GM18511 (cell line): ENCODE results near the gene PRKAG1.

ENCODE experiments used
- ATAC-seq: cut with Tn5 transposase; IDR thresholded peaks from one replicate; pipeline ENCODE4 v1.9.1; 2021; ENCODE audit warnings: mild to moderate bottlenecking, moderate library complexity; ENCODE audit not compliant: unreplicated experiment

The PRKAG1 gene

GRCh38 chr12:48969833-48970701 lies 48.5 kb downstream of the PRKAG1 start:
- no peak for ATAC-seq

DNA sequence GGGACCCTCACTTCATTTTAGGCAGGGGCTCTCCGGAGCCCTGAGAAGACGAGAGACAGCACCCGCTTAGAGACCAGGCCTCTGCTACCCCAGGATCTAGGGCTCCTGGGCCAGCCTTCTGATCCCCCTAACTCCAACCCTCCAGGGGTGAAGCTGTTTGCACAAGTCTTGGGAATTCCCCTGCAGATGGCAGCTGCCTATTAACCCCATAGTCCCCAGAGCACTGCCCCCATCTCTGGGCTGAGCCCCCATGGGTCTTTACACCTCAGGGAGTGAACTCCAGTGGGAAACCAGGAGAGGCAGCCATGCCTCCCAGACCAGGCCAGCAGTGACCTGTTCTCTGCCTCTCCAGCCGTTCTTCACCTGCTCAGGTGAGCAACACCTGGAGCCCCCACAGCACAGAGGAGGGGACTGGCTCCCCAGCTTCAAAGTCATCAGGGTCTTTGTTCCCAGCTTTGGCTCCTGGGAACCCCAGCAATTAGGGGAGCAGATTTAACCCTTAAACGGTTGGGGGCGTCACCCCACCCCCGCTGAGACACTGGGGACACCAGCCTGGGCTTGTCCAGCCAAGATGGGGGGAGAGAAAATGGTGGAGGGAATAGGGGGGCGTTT lies 49.3 kb downstream of the PRKAG1 start:
- no peak for ATAC-seq

DNA sequence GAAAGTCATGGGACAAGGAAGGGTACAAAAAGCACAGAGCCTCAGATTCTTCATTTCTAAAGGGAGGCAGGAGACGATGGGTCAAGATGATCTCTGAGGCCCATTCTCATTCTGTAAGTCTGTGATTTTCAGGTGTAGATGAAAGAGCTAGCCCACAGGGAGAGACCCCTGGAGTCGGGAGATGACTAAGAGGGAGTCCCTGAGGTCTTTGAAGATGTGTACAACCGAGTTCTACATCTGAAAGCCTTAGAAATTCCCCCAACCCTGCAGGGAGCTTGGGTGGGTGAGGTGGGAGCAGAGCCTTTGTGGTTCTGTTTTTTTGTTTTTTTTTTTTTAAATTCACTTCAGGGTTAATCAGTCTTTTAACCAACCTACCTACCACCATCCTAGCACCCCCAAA lies 50.1 kb downstream of the PRKAG1 start:
- no peak for ATAC-seq

DNA sequence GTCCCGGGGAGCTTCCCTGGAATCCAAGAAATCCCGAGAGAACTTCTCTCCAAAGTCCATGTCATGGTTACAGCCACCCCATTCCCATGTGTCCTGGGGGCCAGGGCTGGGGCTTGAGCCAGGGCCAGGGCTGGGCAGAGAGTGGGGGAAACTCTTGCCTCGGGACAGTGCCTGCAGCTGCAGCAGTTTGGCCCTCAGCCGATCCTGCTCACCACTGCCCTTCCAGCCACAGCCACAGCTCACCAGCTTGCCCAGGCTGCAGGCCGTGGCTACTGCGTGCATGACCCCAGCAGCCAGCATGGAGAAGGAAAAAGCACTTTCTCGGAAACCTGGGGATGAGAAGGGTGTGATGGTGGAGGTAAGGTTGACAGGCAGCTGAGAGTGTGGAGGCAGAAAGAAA lies 50.6 kb downstream of the PRKAG1 start:
- ATAC-seq: no peak

- ATAC-seq: no peak
These were observed 52.2 kb downstream of the PRKAG1 start for GRCh38 chr12:48966177-48966895.

DNA sequence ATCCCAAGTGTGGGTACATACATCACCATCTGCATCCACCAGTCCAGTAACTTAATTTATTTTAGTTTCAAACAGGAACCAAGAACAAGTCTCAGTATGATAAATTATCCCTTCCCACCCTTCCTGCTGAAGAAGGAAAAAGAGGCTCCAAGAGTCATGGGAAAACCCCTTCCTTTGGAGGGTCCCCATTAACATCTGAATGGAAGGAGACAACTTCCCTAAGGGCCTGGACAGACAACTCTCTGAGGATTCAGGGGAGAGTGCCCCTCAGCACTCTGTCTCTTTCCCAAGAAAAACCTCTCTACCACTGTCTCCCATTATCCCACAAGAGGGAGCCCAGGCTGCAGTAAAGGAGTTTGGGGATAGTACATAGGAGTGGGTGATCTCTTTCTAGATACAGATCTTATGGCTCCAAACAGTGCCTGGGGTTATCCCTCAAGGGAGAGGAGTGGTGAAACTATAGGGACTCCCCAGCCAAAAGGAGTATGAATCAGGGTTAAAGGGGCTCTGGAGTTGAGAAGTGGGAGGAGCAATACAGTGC lies 53.2 kb downstream of the PRKAG1 start:
- ATAC-seq: no peak

DNA sequence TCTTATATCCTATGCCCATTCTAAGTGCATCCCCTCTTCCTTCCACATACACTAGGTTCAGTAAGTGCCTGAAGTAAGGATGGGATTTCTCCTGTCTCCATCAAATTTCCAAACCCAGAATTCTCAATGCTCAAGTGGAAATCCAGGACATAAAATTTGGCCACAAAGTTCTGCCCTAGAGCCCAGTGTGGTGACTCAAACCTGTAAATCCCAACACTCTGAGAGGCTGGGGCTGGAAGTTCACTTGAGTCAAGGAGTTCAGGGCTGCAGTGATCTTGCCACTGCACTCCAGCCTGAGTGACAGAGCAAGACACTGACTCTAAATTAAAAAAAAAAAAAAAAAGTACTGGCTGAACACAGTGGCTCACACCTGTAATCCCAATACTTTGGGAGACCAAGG lies 56.8 kb downstream of the PRKAG1 start:
- ATAC-seq: no peak

GRCh38 chr12:48961331-48961730 lies 57.2 kb downstream of the PRKAG1 start:
- ATAC-seq: no peak

GRCh38 chr12:48960834-48961233 lies 57.7 kb downstream of the PRKAG1 start:
- no peak for ATAC-seq

GRCh38 chr12:48958049-48958388 lies 60.6 kb downstream of the PRKAG1 start:
- ATAC-seq: no peak

GRCh38 chr12:48957141-48958048 lies 61.2 kb downstream of the PRKAG1 start, which contains the start of gene ARF3:
ARF3 (minus strand) TSS chr12:48957487; CDS start chr12:48941095, 16,392 bp downstream.
- ATAC-seq: peak; percentile 85

GRCh38 chr12:48956279-48957140 lies 62.1 kb downstream of the PRKAG1 start:
- peak; percentile 28 for ATAC-seq

DNA sequence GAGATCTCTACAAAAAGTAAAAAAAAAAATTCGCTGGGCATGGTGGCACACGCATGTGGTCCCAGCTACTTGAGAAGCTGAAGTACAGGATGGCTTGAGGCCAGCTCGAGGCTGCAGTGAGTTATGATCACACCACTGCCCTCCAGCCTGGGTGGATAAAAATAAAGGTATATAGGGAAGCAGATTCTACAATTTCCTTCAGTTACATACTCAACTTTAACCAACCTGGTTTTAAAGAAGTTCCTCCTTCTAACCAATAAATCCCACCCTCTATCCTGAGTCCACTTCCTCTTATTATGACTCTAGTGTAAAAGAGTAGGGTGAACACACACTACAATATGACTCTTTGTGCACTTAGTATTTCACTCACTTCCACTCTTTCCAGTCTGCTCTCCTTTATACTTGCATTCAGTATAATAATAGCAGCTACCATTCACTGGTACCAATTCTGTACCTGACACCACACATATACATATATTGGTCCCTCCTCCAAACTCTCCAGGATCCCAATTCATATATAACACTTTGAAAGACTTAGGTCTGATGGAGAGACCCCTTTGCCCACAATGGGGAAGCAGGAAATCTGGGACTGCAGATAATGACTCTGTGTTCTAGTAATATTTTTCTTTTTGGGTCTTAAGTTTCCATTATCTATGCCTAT lies 63.6 kb downstream of the PRKAG1 start:
- no peak for ATAC-seq

DNA sequence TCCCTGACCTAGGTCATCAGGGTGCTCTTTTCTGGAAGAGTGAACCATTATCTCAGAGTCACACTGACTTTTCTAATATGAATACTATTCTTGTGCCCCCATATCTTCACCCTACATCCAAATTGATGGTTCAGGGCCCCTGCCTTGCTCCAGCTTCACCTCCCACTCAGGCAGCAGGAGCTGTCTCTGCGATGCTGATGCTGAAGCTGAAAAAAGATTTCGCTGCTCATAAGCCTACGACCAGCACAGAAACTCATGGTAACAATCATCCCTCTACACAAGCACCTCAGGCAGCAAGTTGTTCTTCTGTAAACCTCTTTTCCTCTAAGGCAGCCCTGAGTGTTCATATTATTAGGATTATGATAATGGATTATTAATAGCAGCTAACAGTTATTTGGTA lies 64.5 kb downstream of the PRKAG1 start:
- no peak for ATAC-seq

DNA sequence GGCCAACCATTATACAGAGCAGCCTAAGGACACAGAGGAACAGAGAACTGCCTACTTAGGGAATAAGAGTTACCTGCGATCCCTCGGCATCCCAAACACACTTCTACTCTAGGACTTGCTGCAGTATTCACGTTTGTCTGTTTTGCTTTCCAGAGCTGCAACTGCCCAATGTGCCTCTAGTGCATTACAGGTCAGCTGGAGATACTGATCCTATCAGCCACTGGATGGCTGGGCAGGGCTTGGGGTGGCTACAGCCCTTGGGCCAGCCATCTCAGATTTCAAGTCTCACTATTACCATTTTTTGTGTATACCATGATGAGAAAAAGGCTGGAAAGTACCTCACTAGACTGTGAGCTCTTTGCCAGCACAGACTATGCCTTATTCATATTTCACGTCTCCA lies 65.9 kb downstream of the PRKAG1 start:
- no peak for ATAC-seq
